GM20000 (cell line): ENCODE measurements around the gene TWIST2.

Experiments
- DNase-seq: peaks from one replicate; pipeline ENCODE4 v3.0.0; 2012; ENCODE audit warnings: low spot score
- TF ChIP-seq, protein P1 (sequence below): IDR thresholded peaks from 2 replicates; pipeline ENCODE4 v1.5.1; 2012; ENCODE audit warnings: mild to moderate bottlenecking, control low read depth; ENCODE audit errors: extremely low read depth, missing control alignments

Gene TWIST2

DNA sequence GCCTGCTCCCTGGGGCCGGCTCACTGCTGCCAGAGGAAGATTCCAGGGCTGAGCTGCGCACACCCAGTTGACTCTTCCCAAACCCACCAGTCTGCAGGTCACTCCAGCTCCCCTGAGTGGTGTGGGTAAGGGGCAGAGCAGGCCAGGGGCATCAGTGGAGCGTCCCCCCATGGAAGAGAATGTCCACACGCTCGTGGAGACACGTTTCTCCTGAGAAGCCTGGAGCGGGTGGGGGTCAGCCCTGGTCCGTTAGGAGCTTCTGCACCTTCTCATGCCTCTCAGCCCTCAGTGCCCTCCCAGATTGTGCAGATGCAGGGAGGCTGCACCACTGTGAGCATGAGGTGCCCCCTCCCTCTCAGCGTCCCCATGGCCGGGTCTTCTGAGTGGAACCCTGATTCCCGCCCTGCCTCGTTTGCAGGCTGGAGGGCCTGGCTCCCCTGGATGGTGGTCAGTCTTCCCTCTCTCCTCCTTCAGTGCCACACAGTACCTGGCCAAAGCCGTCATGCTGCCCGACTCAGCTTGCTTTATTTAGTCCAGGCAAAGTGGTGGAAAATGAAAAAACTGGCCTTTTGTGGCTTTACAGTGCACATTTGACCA is 37.0 kb downstream of the TWIST2 start:
- DNase-seq = no peak
- TF ChIP-seq, protein P1, sequence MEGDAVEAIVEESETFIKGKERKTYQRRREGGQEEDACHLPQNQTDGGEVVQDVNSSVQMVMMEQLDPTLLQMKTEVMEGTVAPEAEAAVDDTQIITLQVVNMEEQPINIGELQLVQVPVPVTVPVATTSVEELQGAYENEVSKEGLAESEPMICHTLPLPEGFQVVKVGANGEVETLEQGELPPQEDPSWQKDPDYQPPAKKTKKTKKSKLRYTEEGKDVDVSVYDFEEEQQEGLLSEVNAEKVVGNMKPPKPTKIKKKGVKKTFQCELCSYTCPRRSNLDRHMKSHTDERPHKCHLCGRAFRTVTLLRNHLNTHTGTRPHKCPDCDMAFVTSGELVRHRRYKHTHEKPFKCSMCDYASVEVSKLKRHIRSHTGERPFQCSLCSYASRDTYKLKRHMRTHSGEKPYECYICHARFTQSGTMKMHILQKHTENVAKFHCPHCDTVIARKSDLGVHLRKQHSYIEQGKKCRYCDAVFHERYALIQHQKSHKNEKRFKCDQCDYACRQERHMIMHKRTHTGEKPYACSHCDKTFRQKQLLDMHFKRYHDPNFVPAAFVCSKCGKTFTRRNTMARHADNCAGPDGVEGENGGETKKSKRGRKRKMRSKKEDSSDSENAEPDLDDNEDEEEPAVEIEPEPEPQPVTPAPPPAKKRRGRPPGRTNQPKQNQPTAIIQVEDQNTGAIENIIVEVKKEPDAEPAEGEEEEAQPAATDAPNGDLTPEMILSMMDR = no peak

DNA sequence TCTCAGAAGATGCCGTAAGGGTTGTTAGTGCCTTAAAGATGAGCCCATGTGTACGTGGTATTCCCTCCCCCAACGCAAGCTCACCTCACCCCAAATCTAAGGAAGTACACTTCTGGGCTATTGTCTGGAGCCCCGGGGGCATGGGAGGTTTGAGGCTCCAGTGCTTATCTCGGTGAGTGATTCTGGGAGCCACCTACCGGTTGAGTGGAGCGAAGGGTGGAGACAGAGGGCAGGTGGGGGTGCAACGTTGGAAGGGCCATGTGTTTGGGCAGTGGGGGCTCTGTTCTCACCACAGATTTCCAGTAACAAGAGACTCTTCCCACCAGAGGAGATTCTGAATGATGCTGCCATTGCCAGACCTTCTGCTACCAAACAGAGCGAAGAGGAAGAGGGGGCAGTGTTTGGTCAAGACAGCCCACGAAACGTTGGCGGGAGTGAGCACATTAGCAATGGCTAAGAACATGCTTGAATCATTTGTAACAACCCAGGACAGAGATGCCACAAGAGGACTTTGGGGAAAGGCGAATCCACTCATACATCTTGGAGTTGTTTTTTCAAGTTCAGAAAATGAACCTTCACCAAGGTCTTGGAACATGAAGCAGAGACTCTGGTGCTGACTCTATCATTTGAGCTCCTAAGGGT is 38.7 kb downstream of the TWIST2 start:
- no peak for DNase-seq
- TF ChIP-seq, protein P1 = no peak

DNA sequence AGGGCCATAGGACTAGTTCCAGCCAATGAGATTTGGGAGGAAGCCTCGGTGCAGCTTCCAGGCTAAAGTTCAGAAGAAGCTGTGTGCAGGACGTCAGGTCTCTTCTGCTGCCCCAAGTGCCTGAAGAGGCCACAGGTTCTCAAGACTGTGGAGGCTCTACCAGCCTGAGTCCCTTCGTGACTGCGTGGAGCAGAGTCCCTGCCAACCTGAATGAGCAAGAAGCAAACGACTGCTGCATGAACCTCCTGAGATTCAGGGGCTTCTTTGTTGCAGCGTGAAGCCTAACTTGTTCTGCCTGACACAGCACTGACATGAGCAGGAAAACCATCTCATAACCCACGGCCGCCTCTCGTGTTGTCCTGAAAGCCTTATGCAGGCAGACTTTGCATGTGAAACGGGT is 39.7 kb downstream of the TWIST2 start:
- TF ChIP-seq, protein P1 = no peak
- no peak for DNase-seq

DNA sequence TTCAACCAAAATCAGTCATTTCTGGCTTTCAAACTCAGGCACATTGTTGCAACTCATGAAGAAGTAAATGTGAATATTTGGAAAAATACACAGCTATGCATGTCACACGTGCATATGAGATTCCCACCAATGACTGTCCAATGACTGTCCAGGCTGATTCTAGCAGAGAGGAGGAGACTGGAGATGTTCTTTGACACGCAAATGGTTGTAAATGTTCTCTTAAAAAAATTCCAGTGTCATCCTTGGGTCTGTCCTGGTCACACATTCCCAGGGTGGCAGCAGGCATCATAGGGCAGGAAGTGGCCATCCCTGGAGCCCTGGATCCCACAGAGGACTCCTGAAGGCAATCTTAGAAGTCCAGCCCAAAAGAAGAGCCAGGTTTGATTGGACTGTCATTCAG is 40.9 kb downstream of the TWIST2 start:
- TF ChIP-seq, protein P1 = no peak
- no peak for DNase-seq

DNA sequence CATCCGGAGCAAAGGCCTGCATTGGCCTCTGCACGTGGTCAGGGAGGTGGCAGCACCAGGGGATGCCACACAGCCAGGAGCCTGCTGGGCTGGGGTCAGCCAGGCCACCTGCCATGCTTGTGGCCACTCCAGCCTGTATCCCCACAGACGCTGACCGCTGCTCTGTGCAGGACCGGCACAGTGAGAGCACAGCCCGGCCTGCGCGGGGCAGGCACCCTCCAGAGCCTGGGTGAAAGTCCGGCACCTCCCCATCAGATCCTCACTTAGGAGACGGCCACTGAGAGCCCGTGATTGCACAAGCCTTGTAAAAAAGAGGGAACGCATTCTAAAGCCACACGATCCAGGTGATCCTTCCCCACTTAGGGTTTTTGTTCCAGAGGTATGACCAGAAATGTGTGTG is 42.2 kb downstream of the TWIST2 start:
- DNase-seq = no peak
- TF ChIP-seq, protein P1 = no peak

DNA sequence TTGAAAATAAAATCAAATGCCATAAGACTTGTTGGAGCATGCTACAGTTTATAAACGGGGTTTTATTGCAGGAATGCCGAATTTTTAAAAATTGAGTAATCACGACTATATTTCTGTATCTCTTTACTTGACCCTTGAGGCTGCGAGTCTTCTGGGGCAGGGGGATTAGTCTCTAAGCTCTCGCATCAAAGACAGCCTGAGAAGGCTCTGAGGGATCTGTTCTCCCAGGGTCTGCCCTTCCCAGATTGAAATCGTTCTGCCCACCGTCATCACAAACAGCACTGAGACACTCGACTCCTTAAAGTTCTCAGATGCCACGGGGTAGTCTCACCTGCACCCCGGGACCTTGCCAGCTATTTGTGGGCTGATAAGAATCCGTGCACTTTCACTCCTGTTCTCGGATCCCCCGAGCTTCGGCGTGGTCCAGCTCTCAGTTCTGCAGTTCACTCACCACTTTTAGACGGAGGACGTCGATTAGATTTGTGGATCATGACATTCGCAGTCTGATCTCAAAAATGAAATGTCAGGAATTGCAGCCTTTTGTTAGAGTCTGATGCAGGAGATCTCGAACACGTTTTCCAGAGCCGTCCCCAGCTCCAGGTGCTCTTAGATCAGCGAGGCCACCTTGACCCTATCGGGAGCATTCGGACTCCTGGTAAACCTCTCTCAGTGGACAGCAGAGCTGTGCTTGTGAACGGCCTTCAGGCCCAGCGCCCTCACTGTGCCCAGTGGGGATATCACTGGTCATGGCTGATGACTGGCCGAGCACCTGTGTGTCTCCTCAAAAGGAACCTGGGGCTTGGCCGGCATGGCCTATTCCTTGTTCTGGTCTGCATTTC is 43.0 kb downstream of the TWIST2 start:
- DNase-seq = no peak
- TF ChIP-seq, protein P1 = no peak
